GM23338 (cell line): ENCODE data around the gene CDR2L. TPM values are rescaled to one million over a fixed set of nuclear protein-coding genes. Genes with fewer than 3 reads are reported as not detected.

Source experiments
- ATAC-seq: fragments of 200-7000 bp; cut with Tn5 transposase; 3 replicates; pipeline ENCODE4 v1.9.1; 2020
- DNase-seq: peaks from one replicate; pipeline ENCODE4 v3.0.0-alpha.2; 2015; ENCODE audit warnings: low spot score
- H2AFZ ChIP-seq: fragments of 200-600 bp; sonication (generic); 2 replicates; pipeline ENCODE4 v1.8.0; 2016; ENCODE audit warnings: antibody characterized with exemption, mild to moderate bottlenecking, moderate library complexity
- H3F3A ChIP-seq: fragments of 200-600 bp; sonication (generic); replicated peaks from 2 replicates; pipeline ENCODE4 v1.8.0; 2017; ENCODE audit warnings: antibody characterized with exemption, mixed run types, low read depth
- H3K27ac ChIP-seq: fragments of 200-600 bp; sonication (generic); 2 replicates; pipeline ENCODE4 v1.6.1; 2016; ENCODE audit warnings: low read depth
- H3K27me3 ChIP-seq: fragments of 200-600 bp; sonication (generic); 2 replicates; pipeline ENCODE4 v1.8.0; 2016; ENCODE audit warnings: mild to moderate bottlenecking, mixed run types, moderate library complexity; ENCODE audit not compliant: insufficient read depth
- H3K36me3 ChIP-seq: fragments of 200-600 bp; sonication (generic); 2 replicates; pipeline ENCODE4 v1.8.0; 2016; ENCODE audit warnings: mild to moderate bottlenecking; ENCODE audit not compliant: insufficient read depth
- H3K4me1 ChIP-seq: fragments of 200-600 bp; sonication (generic); 2 replicates; pipeline ENCODE4 v1.8.0; 2016; ENCODE audit warnings: mild to moderate bottlenecking, moderate library complexity; ENCODE audit not compliant: insufficient read depth
- H3K4me2 ChIP-seq: fragments of 200-600 bp; sonication (generic); 2 replicates; pipeline ENCODE4 v1.7.1; 2017; ENCODE audit warnings: mixed run types
- H3K4me3 ChIP-seq: fragments of 200-600 bp; sonication (generic); 2 replicates; pipeline ENCODE4 v1.6.1; 2016; ENCODE audit warnings: mixed run types
- H3K79me2 ChIP-seq: fragments of 200-600 bp; sonication (generic); replicated peaks from 2 replicates; pipeline ENCODE4 v1.8.0; 2017; ENCODE audit warnings: mild to moderate bottlenecking; ENCODE audit not compliant: insufficient read depth
- H3K9me2 ChIP-seq: fragments of 200-600 bp; sonication (generic); 2 replicates; pipeline ENCODE4 v1.8.0; 2017; ENCODE audit not compliant: insufficient read depth
- H4K20me1 ChIP-seq: fragments of 200-600 bp; sonication (generic); replicated peaks from 2 replicates; pipeline ENCODE4 v1.8.0; 2017; ENCODE audit warnings: mild to moderate bottlenecking; ENCODE audit not compliant: insufficient read depth
- H3K27ac Mint-ChIP-seq: 2 replicates; pipeline ENCODE4 v1.8.0; 2020; ENCODE audit warnings: inconsistent platforms, mild to moderate bottlenecking, moderate library complexity, mixed read lengths
- H3K27me3 Mint-ChIP-seq: 3 replicates; pipeline ENCODE4 v1.8.0; 2022; ENCODE audit warnings: low read depth, mild to moderate bottlenecking, moderate library complexity, mixed read lengths, inconsistent platforms; ENCODE audit not compliant: insufficient read depth, poor library complexity
- H3K36me3 Mint-ChIP-seq: 3 replicates; pipeline ENCODE4 v1.8.0; 2021; ENCODE audit warnings: low read depth, mild to moderate bottlenecking, inconsistent platforms, moderate library complexity, mixed read lengths
- H3K4me1 Mint-ChIP-seq: 3 replicates; pipeline ENCODE4 v1.8.0; 2020; ENCODE audit warnings: mild to moderate bottlenecking, inconsistent platforms, mixed read lengths
- H3K4me3 Mint-ChIP-seq: 3 replicates; pipeline ENCODE4 v1.8.0; 2021; ENCODE audit warnings: moderate library complexity, mild to moderate bottlenecking, inconsistent platforms, mixed read lengths
- H3K9me3 Mint-ChIP-seq: 3 replicates; pipeline ENCODE4 v1.8.0; 2020; ENCODE audit warnings: moderate library complexity, mild to moderate bottlenecking, inconsistent platforms, mixed read lengths
- EZH2phosphoT487 ChIP-seq: fragments of 200-600 bp; sonication (generic); IDR thresholded peaks from one replicate; pipeline ENCODE4 v1.8.1; 2018; ENCODE audit warnings: antibody characterized with exemption; ENCODE audit not compliant: unreplicated experiment
- ZNF114 ChIP-seq: fragments of 250-450 bp; sonication (Bioruptor Pico); IDR thresholded peaks from 2 replicates; pipeline ENCODE4 v1.5.0; 2020; ENCODE audit warnings: mild to moderate bottlenecking, moderate library complexity
- polyA plus RNA-seq: library from polyadenylated mRNA; unstranded; fragments of >200 nt; fragmentation: Nextera tagmentation; extraction: Ambion mirVana; gene quantifications from 2 replicates; pipeline ENCODE4 v1.2.1, GENCODE V29; 2016
- total RNA-seq: library from RNA; depleted of rRNA; stranded (reverse); fragments of >200 nt; shearing (Covaris generic); gene quantifications from 2 replicates; pipeline ENCODE4 v1.2.3, GENCODE V29; 2014
- TF ChIP-seq, protein P1 (sequence below): IDR thresholded peaks from one replicate; pipeline ENCODE4 v1.6.1; 2018; ENCODE audit warnings: antibody characterized with exemption; ENCODE audit not compliant: unreplicated experiment
- TF ChIP-seq, protein P2 (sequence below): fragments of 250-450 bp; sonication (Bioruptor Pico); IDR thresholded peaks from 2 replicates; pipeline ENCODE4 v1.5.0; 2020; ENCODE audit warnings: mild to moderate bottlenecking, moderate library complexity

CDR2L gene
- total and polyA plus RNA-seq, 2 experiments from 2014 or later: 17.7 to 35.8 TPM

DNA sequence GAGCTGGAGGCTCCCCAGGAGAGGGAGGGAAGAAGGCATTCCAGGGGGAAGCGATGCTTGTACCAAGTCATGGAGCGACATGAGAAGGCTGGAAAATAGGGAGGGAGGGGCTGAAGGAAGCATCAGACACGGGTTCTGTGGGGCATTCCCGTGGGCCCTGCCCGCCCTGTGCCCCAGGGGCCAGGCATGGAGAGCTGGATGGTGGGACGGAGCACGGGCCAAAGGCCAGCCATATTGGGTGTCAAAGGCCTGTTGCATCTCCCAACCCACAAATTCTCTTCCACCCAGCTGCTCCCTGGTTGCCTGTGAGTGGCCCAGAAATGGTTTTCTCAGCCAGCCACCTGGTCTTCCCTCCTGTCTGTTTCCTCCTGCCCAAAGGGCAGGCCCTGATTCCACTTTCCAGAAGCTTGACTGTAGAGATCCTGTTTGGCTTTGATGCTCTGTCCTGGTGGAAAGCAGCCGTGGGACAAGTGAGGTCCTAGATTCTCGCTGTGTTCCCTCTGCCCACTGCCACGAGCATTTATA, 3.2 kb downstream of the CDR2L start:
- H3K9me2 ChIP-seq: no peaks in the 10 kb centered on the region
- no peak for ATAC-seq

More for the DNA sequence above, 3.2 kb downstream of the CDR2L start:
- H3F3A ChIP-seq: peaks cover 2% of the 10 kb centered on the region; the same call in 1 of the 2 replicates
- Mint-ChIP-seq H3K4me1 (peaks cover 10% of the 10 kb centered on the region), H3K9me3 (no peaks in the 10 kb centered on the region), H3K27ac (no peak overlapping the region), H3K36me3 (no peaks in the 10 kb centered on the region), H3K27me3 (peaks cover 16% of the 10 kb centered on the region), H3K4me3 (no peak overlapping the region)
- peaks cover 21% of the 10 kb centered on the region for H3K79me2 ChIP-seq
- H3K27ac ChIP-seq: no peak overlapping the region
- no peak overlapping the region for H2AFZ ChIP-seq
- H4K20me1 ChIP-seq: peaks cover 28% of the 10 kb centered on the region; the same call in 1 of the 2 replicates
- H3K36me3 ChIP-seq: no peaks in the 10 kb centered on the region
- H3K4me1 ChIP-seq: peaks cover 6% of the 10 kb centered on the region; the same call in 1 of the 2 replicates
- H3K4me3 ChIP-seq: no peak overlapping the region
- no peaks in the 10 kb centered on the region for H3K27me3 ChIP-seq
- no peak for TF ChIP-seq ZNF114 (CRISPR knock-in tag)
- TF ChIP-seq EZH2phosphoT487: no peak
- TF ChIP-seq, protein P1, sequence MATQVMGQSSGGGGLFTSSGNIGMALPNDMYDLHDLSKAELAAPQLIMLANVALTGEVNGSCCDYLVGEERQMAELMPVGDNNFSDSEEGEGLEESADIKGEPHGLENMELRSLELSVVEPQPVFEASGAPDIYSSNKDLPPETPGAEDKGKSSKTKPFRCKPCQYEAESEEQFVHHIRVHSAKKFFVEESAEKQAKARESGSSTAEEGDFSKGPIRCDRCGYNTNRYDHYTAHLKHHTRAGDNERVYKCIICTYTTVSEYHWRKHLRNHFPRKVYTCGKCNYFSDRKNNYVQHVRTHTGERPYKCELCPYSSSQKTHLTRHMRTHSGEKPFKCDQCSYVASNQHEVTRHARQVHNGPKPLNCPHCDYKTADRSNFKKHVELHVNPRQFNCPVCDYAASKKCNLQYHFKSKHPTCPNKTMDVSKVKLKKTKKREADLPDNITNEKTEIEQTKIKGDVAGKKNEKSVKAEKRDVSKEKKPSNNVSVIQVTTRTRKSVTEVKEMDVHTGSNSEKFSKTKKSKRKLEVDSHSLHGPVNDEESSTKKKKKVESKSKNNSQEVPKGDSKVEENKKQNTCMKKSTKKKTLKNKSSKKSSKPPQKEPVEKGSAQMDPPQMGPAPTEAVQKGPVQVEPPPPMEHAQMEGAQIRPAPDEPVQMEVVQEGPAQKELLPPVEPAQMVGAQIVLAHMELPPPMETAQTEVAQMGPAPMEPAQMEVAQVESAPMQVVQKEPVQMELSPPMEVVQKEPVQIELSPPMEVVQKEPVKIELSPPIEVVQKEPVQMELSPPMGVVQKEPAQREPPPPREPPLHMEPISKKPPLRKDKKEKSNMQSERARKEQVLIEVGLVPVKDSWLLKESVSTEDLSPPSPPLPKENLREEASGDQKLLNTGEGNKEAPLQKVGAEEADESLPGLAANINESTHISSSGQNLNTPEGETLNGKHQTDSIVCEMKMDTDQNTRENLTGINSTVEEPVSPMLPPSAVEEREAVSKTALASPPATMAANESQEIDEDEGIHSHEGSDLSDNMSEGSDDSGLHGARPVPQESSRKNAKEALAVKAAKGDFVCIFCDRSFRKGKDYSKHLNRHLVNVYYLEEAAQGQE: no peak
- TF ChIP-seq, protein P2, sequence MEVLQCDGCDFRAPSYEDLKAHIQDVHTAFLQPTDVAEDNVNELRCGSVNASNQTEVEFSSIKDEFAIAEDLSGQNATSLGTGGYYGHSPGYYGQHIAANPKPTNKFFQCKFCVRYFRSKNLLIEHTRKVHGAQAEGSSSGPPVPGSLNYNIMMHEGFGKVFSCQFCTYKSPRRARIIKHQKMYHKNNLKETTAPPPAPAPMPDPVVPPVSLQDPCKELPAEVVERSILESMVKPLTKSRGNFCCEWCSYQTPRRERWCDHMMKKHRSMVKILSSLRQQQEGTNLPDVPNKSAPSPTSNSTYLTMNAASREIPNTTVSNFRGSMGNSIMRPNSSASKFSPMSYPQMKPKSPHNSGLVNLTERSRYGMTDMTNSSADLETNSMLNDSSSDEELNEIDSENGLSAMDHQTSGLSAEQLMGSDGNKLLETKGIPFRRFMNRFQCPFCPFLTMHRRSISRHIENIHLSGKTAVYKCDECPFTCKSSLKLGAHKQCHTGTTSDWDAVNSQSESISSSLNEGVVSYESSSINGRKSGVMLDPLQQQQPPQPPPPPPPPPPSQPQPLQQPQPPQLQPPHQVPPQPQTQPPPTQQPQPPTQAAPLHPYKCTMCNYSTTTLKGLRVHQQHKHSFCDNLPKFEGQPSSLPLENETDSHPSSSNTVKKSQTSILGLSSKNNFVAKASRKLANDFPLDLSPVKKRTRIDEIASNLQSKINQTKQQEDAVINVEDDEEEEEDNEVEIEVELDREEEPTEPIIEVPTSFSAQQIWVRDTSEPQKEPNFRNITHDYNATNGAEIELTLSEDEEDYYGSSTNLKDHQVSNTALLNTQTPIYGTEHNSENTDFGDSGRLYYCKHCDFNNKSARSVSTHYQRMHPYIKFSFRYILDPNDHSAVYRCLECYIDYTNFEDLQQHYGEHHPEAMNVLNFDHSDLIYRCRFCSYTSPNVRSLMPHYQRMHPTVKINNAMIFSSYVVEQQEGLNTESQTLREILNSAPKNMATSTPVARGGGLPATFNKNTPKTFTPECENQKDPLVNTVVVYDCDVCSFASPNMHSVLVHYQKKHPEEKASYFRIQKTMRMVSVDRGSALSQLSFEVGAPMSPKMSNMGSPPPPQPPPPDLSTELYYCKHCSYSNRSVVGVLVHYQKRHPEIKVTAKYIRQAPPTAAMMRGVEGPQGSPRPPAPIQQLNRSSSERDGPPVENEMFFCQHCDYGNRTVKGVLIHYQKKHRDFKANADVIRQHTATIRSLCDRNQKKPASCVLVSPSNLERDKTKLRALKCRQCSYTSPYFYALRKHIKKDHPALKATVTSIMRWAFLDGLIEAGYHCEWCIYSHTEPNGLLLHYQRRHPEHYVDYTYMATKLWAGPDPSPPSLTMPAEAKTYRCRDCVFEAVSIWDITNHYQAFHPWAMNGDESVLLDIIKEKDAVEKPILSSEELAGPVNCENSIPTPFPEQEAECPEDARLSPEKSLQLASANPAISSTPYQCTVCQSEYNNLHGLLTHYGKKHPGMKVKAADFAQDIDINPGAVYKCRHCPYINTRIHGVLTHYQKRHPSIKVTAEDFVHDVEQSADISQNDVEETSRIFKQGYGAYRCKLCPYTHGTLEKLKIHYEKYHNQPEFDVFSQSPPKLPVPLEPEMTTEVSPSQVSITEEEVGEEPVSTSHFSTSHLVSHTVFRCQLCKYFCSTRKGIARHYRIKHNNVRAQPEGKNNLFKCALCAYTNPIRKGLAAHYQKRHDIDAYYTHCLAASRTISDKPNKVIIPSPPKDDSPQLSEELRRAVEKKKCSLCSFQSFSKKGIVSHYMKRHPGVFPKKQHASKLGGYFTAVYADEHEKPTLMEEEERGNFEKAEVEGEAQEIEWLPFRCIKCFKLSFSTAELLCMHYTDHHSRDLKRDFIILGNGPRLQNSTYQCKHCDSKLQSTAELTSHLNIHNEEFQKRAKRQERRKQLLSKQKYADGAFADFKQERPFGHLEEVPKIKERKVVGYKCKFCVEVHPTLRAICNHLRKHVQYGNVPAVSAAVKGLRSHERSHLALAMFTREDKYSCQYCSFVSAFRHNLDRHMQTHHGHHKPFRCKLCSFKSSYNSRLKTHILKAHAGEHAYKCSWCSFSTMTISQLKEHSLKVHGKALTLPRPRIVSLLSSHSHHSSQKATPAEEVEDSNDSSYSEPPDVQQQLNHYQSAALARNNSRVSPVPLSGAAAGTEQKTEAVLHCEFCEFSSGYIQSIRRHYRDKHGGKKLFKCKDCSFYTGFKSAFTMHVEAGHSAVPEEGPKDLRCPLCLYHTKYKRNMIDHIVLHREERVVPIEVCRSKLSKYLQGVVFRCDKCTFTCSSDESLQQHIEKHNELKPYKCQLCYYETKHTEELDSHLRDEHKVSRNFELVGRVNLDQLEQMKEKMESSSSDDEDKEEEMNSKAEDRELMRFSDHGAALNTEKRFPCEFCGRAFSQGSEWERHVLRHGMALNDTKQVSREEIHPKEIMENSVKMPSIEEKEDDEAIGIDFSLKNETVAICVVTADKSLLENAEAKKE (CRISPR knock-in tag): no peak
- H3K4me2 ChIP-seq: no peak overlapping the region
- DNase-seq: no peak
